Astrocyte (in vitro differentiated cells and primary cell): Measurements from ENCODE around the gene EML5.
"Not testable (repeated sequence)": the region's sequence is repeated elsewhere in the genome, so short reads cannot be mapped to it uniquely, and the experiment has no call there.

Source experiments
- EZH2 ChIP-seq: IDR thresholded peaks from 2 replicates; pipeline ENCODE4 v1.6.1; 2012; ENCODE audit warnings: mild to moderate bottlenecking, low read length, inconsistent platforms; ENCODE audit not compliant: insufficient read depth
- TF ChIP-seq, protein P1 (sequence below): IDR thresholded peaks from 2 replicates; pipeline ENCODE4 v1.5.1; 2011; ENCODE audit warnings: low read depth, mild to moderate bottlenecking, inconsistent platforms, low read length, moderate library complexity; ENCODE audit not compliant: insufficient read depth

DNA sequence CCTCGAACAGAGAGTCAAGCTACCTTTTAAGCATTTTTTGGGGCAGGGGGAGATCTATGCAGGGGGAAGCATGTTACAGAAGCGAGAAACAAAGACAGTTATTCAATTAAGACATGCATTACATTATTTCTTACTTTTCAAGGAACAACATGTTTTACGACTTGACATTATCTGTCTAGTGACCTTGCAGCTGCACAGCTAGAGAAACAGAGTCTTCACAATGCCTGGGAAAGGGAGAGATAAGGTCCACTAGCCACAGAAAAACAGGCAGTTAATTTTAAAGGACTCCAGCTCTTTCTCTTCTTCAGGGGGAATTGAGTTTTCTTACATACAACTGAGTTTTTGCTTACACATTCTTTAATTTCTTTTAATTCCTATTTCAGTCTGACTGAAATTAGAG is 26.9 kb upstream of the EML5 start:
- TF ChIP-seq, protein P1, sequence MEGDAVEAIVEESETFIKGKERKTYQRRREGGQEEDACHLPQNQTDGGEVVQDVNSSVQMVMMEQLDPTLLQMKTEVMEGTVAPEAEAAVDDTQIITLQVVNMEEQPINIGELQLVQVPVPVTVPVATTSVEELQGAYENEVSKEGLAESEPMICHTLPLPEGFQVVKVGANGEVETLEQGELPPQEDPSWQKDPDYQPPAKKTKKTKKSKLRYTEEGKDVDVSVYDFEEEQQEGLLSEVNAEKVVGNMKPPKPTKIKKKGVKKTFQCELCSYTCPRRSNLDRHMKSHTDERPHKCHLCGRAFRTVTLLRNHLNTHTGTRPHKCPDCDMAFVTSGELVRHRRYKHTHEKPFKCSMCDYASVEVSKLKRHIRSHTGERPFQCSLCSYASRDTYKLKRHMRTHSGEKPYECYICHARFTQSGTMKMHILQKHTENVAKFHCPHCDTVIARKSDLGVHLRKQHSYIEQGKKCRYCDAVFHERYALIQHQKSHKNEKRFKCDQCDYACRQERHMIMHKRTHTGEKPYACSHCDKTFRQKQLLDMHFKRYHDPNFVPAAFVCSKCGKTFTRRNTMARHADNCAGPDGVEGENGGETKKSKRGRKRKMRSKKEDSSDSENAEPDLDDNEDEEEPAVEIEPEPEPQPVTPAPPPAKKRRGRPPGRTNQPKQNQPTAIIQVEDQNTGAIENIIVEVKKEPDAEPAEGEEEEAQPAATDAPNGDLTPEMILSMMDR = not testable (repeated sequence)
- not testable (repeated sequence) for TF ChIP-seq EZH2
